HG02885 (cell line): ENCODE data around the gene TMTC2.

Experiments used
- ATAC-seq: cut with Tn5 transposase; IDR thresholded peaks from one replicate; pipeline ENCODE4 v1.9.1; 2021; ENCODE audit warnings: mild to moderate bottlenecking; ENCODE audit not compliant: unreplicated experiment, poor library complexity

Gene TMTC2

GRCh38 chr12:82872088-82872487 lies 185.4 kb downstream of the TMTC2 start:
- ATAC-seq: no peak

GRCh38 chr12:82873309-82873708 lies 186.6 kb downstream of the TMTC2 start:
- ATAC-seq: no peak

- no peak for ATAC-seq
Measured at GRCh38 chr12:82873951-82874350, 187.2 kb downstream of the TMTC2 start.

GRCh38 chr12:82874945-82875344 lies 188.2 kb downstream of the TMTC2 start:
- ATAC-seq: no peak

GRCh38 chr12:82876075-82876474 lies 189.4 kb downstream of the TMTC2 start:
- no peak for ATAC-seq

GRCh38 chr12:82877963-82878362 lies 191.3 kb downstream of the TMTC2 start:
- ATAC-seq: no peak

- ATAC-seq: no peak
Measured at GRCh38 chr12:82880442-82880901, 193.8 kb downstream of the TMTC2 start.

- no peak for ATAC-seq
Measured at GRCh38 chr12:82883394-82884355, 197.0 kb downstream of the TMTC2 start.

- ATAC-seq: no peak
Measured at GRCh38 chr12:82886671-82887340, 200.1 kb downstream of the TMTC2 start.

GRCh38 chr12:82893896-82894295 lies 207.2 kb downstream of the TMTC2 start:
- no peak for ATAC-seq

GRCh38 chr12:82896277-82896676 lies 209.6 kb downstream of the TMTC2 start:
- ATAC-seq: no peak

- ATAC-seq: no peak
Measured at GRCh38 chr12:82896979-82897378, 210.3 kb downstream of the TMTC2 start.

GRCh38 chr12:82898441-82898840 lies 211.7 kb downstream of the TMTC2 start:
- ATAC-seq: no peak

GRCh38 chr12:82904219-82904790 lies 217.6 kb downstream of the TMTC2 start:
- no peak for ATAC-seq

- no peak for ATAC-seq
Measured at GRCh38 chr12:82910246-82910893, 223.7 kb downstream of the TMTC2 start.

- no peak for ATAC-seq
Measured at GRCh38 chr12:82912406-82912805, 225.7 kb downstream of the TMTC2 start.

GRCh38 chr12:82919388-82920054 lies 232.8 kb downstream of the TMTC2 start:
- ATAC-seq: no peak

GRCh38 chr12:82923935-82924334 lies 237.2 kb downstream of the TMTC2 start:
- no peak for ATAC-seq

GRCh38 chr12:82926630-82927029 lies 239.9 kb downstream of the TMTC2 start:
- ATAC-seq: no peak

GRCh38 chr12:82930301-82930700 lies 243.6 kb downstream of the TMTC2 start:
- no peak for ATAC-seq
